Muscle layer of duodenum (tissue), 2 donors: Measurements from ENCODE around the gene CMC1.

ENCODE experiments used
- H3K27ac ChIP-seq: one replicate; pipeline ENCODE4 v1.7.0; 2013; ENCODE audit warnings: mild to moderate bottlenecking, low read length
- H3K27me3 ChIP-seq: one replicate; pipeline ENCODE4 v1.7.0; 2013; ENCODE audit warnings: low read depth, mild to moderate bottlenecking, control low read depth, low read length
- H3K36me3 ChIP-seq, 2 donors: one replicate each; pipeline ENCODE4 v1.7.0; 2013; ENCODE audit warnings: low read length in 2 of 2, control low read depth in 1 of 2, mild to moderate bottlenecking in 1 of 2; ENCODE audit not compliant: insufficient read depth in 2 of 2, control insufficient read depth in 1 of 2
- H3K4me1 ChIP-seq, 2 donors: one replicate each; pipeline ENCODE4 v1.7.0; 2013; ENCODE audit warnings: low read length in 2 of 2, mild to moderate bottlenecking in 2 of 2, control low read depth in 1 of 2, moderate library complexity in 1 of 2; ENCODE audit not compliant: insufficient read depth in 2 of 2, control insufficient read depth in 1 of 2
- H3K4me3 ChIP-seq, 2 donors: one replicate each; pipeline ENCODE4 v1.7.0; 2013; ENCODE audit warnings: low read length in 2 of 2, low read depth in 1 of 2, mild to moderate bottlenecking in 1 of 2
- H3K9me3 ChIP-seq, 2 donors: one replicate each; pipeline ENCODE4 v1.7.0; 2013; ENCODE audit warnings: low read length in 2 of 2, control low read depth in 1 of 2, mild to moderate bottlenecking in 1 of 2; ENCODE audit not compliant: control insufficient read depth in 1 of 2
- donor health status: healthy.

The CMC1 gene

DNA sequence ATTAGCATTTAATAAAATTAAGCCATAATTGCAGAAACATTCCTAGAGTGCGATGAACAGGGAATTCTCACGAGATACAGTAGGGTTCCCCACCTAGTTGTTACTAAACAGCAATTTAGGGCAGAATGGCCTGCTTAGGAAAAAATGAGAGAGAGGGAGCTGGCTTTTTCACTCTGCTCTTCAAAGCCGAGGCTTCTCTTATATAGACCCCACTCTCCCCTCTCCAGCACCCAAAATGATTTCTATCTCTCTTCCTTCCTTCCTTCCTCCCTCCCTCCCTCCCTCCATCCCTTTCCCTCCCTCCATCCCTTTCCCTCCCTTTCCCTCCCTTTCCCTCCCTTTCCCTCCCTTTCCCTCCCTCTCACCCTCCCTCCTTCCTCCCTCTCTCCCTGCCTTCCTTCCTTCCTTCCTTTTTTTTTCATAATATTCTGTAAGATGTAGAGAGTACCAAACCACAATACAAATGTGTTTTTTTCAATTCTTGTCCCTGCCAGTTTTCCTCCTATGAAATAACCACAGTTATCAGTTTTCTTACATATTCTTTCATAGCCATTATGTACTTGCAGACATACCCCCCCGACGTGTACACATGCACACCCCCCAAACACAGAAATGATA lies 59.0 kb downstream of the CMC1 start:
- H3K9me3 ChIP-seq = no peaks in the 10 kb centered on the region
- H3K27me3 ChIP-seq = no peaks in the 10 kb centered on the region
- H3K27ac ChIP-seq = no peak overlapping the region
- H3K4me1 ChIP-seq = no peaks in the 10 kb centered on the region
- H3K36me3 ChIP-seq = no peaks in the 10 kb centered on the region
- no peak overlapping the region for H3K4me3 ChIP-seq

GRCh38 chr3:28301688-28302087 lies 60.3 kb downstream of the CMC1 start:
- Histone ChIP-seq H3K4me3 (no peak overlapping the region), H3K9me3 (no peaks in the 10 kb centered on the region), H3K27me3 (no peaks in the 10 kb centered on the region), H3K36me3 (no peaks in the 10 kb centered on the region), H3K4me1 (no peaks in the 10 kb centered on the region), H3K27ac (no peak overlapping the region)

- no peaks in the 10 kb centered on the region for H3K9me3 ChIP-seq
These were observed 66.8 kb downstream of the CMC1 start for GRCh38 chr3:28308196-28308595.

GRCh38 chr3:28315711-28316110 lies 74.3 kb downstream of the CMC1 start:
- Histone ChIP-seq H3K9me3 (no peaks in the 10 kb centered on the region), H3K36me3 (peaks cover 0 to 1% of the 10 kb centered on the region in 2 donors), H3K4me1 (no peaks in the 10 kb centered on the region), H3K4me3 (no peak overlapping the region), H3K27ac (no peak overlapping the region), H3K27me3 (no peaks in the 10 kb centered on the region)

More at GRCh38 chr3:28308196-28308595, 66.8 kb downstream of the CMC1 start:
- Histone ChIP-seq H3K4me3 (no peak overlapping the region), H3K27ac (no peak overlapping the region), H3K27me3 (no peaks in the 10 kb centered on the region), H3K4me1 (no peaks in the 10 kb centered on the region), H3K36me3 (no peaks in the 10 kb centered on the region)

- Histone ChIP-seq H3K27me3 (no peaks in the 10 kb centered on the region), H3K36me3 (peaks cover 4 to 6% of the 10 kb centered on the region in 2 donors), H3K27ac (no peak overlapping the region), H3K4me1 (no peaks in the 10 kb centered on the region), H3K9me3 (no peaks in the 10 kb centered on the region), H3K4me3 (no peak overlapping the region)
These were observed 74.8 kb downstream of the CMC1 start for GRCh38 chr3:28316226-28316625.

- Histone ChIP-seq H3K9me3 (no peaks in the 10 kb centered on the region), H3K36me3 (peaks cover 7 to 8% of the 10 kb centered on the region in 2 donors), H3K4me1 (no peaks in the 10 kb centered on the region), H3K27ac (no peak overlapping the region), H3K27me3 (no peaks in the 10 kb centered on the region), H3K4me3 (no peak overlapping the region)
These were observed 76.1 kb downstream of the CMC1 start for GRCh38 chr3:28317438-28318022.

GRCh38 chr3:28320981-28321380 lies 79.6 kb downstream of the CMC1 start:
- H3K36me3 ChIP-seq = peaks cover 24 to 26% of the 10 kb centered on the region in 2 donors
- no peaks in the 10 kb centered on the region for H3K27me3 ChIP-seq
- no peaks in the 10 kb centered on the region for H3K9me3 ChIP-seq

DNA sequence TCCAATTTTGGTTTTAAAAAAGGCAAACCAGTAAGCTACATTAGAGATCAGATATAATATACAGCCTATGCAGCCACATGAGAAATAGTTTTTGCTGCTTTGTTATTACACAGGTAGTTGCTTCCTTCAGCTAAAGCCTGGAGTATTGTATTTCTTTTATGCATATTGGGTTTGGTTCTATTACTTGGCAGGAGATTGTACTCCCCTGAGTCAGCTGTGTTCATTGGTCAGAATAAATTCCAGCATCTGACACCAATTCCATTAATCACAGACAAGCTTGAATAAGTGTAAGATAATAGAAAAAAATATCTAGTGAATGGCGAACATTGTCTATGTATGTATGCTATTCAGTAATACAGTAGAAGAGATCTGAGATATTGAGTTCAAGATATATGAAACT lies 81.0 kb downstream of the CMC1 start:
- no peak overlapping the region for H3K27ac ChIP-seq
- H3K4me1 ChIP-seq = no peaks in the 10 kb centered on the region
- peaks cover 24 to 26% of the 10 kb centered on the region in 2 donors for H3K36me3 ChIP-seq
- H3K4me3 ChIP-seq = no peak overlapping the region
- no peaks in the 10 kb centered on the region for H3K9me3 ChIP-seq
- no peaks in the 10 kb centered on the region for H3K27me3 ChIP-seq

More at GRCh38 chr3:28320981-28321380, 79.6 kb downstream of the CMC1 start:
- Histone ChIP-seq H3K27ac (no peak overlapping the region), H3K4me3 (no peak overlapping the region), H3K4me1 (no peaks in the 10 kb centered on the region)

DNA sequence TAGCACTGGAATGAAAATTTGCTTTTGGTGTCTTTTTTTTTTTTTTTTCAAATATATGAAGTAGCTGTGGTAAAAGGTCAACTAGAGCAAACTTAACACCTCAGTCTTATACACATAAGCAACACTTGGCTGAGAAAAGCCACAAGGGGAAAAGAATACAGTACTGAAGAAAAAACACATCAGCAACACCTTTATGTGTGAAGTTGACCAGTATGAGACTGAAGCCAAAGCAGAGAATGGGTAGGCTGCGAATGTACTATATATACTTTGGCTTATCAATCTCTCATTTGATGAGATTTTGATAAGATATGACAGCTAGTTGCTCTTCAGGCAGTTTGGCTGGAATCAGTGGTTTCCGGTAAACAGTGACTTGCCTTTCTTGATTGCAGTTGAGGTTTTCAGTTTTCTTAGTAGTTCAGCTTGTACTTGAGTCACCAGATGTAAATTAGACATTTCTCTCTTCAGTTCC lies 85.1 kb downstream of the CMC1 start:
- H3K27me3 ChIP-seq = no peaks in the 10 kb centered on the region
- H3K27ac ChIP-seq = no peak overlapping the region
- H3K4me1 ChIP-seq = no peaks in the 10 kb centered on the region
- no peaks in the 10 kb centered on the region for H3K9me3 ChIP-seq
- peaks cover 23 to 34% of the 10 kb centered on the region in 2 donors for H3K36me3 ChIP-seq
- H3K4me3 ChIP-seq = no peak overlapping the region

DNA sequence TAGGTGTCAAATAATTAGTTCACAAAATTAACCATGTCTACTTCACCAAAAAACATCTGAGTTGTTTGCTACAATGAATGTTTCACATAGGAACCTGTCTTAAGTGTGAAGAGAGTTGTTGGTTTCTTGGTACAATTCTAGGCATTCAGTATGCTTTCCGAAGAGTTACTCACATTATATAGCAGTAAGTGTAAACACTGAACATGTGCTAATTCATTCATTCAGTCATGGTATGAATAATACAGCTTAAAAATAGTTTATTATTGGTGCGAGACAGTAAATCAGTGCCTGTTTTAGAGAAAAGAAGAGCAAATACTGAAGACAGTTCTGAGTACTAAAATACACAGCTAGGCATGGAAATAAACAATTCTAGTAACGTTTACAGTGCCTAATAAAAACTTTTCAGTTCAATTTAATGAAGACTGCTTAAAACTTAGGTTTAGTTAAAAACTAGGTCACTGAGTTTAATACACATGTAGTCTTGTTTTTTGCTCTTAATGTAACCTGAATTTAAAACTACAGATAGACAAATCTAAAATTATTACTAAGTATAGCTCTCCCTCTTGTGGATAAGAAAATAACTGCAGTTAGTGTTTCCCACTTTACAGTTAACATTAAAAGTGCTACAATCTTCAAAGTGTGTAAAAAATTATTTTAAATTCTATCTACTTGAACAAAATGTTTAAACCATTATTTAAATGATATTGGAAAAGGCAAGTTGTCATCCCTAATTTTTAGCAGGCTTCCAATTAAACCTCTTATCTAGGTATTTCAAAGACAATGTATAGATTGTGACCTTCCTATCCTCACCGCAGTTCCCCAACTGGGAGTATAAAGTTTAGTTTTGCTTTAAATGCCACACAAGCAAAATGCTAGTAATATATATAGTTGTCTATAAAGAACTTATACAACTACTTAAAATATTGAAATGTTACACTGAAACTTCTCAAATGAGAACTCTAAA lies 87.1 kb downstream of the CMC1 start:
- Histone ChIP-seq H3K4me1 (no peaks in the 10 kb centered on the region), H3K27ac (no peak overlapping the region), H3K4me3 (no peak overlapping the region), H3K36me3 (peaks cover 24 to 32% of the 10 kb centered on the region in 2 donors), H3K9me3 (no peaks in the 10 kb centered on the region), H3K27me3 (no peaks in the 10 kb centered on the region)

DNA sequence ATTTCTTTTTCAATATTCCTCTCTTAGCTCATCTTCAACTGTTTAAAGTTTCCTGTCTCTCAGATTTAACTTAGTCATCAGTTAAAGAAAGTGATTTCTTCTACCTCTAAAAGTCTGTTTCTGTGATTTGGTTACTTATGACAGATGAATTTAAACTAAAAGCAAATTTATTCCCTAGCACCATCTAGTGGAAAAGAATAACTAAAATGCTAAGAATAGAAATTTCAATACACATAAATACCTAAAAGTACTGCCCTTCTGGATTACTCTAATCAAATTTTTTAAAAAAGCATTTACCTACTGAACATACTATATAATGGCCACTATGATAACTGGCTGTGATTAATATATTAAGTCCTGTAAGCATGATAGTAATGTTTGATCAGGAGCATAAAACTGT lies 93.1 kb downstream of the CMC1 start:
- Histone ChIP-seq H3K36me3 (peaks cover 14 to 26% of the 10 kb centered on the region in 2 donors), H3K27me3 (no peaks in the 10 kb centered on the region), H3K4me3 (no peak overlapping the region), H3K9me3 (no peaks in the 10 kb centered on the region), H3K27ac (no peak overlapping the region), H3K4me1 (no peaks in the 10 kb centered on the region)
